Stimulated activated CD8-positive, alpha-beta memory T cell treated with anti-CD3 and anti-CD28 coated beads, Interleukin-4, amount 100 ng/mL, for 4 hours (primary cell): Measurements from ENCODE around the gene ZFP92.
"Not testable (repeated sequence)": the region's sequence is repeated elsewhere in the genome, so short reads cannot be mapped to it uniquely, and the experiment has no call there.

Source experiments
- DNase-seq, 2 donors: peaks; one replicate each; pipeline ENCODE4 v3.0.0-alpha.2; 2020; ENCODE audit warnings: low read depth in 2 of 2, low spot score in 1 of 2

ZFP92 gene

DNA sequence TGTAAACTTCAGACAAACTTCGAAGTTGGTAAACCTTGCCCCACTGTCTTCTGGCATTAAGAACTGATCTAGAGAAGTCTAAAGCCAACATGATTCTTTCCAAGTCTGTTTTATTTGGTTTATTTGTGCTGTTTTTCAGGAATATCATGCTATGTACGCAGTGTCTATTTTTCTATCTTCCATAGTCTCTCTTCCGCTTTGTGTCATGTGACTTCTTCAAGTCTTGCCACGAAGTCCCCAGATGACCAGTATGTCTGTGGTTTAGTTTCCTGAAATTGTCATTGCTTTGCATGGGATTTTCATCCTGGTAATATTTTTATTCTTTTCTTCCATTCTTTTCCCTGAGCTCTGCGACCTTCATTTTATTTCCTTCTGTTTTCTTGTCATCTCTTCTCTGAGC is 25.2 kb upstream of the ZFP92 start:
- no peak for DNase-seq

GRCh38 chrX:153387345-153387744 is 23.9 kb upstream of the ZFP92 start:
- no peak for DNase-seq

DNA sequence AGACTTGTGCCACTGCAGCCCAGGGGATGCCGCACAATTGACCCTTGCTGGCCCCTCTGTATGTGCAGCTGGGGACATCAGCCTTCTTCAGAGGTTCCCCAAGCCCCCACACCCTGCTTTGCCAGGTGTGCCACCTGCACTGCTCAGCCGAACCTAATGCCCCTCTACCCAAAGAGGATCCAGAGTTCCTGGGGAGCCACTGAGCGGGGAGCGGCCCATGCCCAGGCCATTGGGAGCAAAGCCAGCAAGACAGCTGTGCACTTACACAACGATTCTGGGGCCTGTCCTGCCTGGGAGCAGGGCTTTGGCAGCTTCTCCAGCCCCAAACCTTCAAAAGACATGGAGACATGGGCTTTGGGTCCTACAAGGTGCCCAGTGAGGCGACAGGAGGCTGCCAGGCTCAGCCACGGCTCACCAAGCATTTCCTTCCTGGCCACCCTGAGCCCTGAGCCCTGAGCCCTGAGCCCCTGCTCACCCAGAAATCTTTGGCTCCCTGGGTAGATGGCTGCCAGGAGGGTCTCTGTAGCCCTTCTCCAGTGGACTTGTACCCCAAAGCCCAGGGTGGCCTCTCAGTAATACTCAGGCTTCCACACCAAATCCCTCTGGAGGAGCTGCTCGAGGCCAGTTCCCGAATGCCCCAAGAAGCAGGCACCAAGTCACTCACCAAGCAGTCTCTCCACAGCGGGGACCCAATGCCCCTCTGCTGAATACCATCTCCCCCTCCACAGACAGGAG is 23.1 kb upstream of the ZFP92 start:
- no peak for DNase-seq

GRCh38 chrX:153388722-153389459 is 22.4 kb upstream of the ZFP92 start:
- no peak for DNase-seq

DNA sequence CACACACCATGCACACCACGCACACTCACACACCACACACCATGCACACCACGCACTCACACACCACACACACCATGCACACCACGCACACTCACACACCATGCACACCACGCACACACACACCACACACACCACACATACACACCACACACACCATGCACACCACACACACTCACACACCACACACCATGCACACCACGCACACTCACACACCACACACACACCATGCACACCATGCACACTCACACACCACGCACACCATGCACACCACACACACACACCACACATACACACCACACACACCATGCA is 21.9 kb upstream of the ZFP92 start:
- not testable (repeated sequence) for DNase-seq

GRCh38 chrX:153392642-153393321 is 18.5 kb upstream of the ZFP92 start:
- no peak for DNase-seq

GRCh38 chrX:153394612-153395011 is 16.7 kb upstream of the ZFP92 start:
- no peak for DNase-seq

- DNase-seq = no peak
These were observed 15.5 kb upstream of the ZFP92 start for GRCh38 chrX:153395613-153396319.

DNA sequence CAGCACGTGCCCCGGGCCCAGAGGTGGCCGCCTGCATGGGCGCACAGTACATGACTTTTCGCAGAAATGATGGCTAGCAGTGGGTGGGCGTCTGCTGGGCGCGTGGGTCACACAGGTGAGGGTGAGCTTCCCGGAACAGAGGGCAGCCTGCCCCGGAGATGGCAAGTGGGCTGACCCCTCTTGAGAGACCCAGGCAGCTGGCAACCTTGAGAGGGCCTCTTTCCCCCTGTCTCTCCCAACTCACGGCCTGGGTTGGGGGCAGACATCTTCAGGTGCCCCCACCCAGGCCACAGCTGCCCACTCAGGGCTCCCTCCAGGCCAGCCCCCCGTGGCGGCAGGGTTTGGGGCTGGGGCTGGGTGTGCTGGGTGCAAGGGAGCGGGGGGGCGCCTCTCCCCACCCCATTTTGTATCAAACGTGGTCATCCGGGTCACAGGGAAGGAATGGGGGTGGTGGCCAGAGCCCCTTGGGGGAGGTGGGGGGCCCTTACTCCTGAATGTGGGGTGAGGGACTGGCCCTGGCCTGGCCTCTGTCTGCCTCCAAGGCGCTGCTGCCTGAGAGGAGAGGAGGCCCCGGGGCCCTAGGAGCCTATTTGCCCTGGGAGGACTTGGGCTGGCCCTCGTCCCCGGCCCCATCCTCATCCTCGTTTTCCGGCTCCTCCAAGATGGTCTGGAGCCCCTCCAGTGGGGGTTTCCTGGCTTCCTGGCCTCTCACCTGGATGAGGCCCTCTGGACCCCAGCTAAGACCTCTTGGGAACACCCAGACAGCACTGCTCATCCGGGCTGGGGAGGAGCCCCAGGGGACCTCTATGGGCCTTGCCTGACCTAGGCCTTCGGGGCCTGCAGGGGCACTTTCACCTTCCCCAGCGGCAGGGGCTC is 14.7 kb upstream of the ZFP92 start:
- DNase-seq = no peak

- DNase-seq = no peak
These were observed 13.9 kb upstream of the ZFP92 start for GRCh38 chrX:153397256-153397960.

GRCh38 chrX:153398275-153398960 is 12.9 kb upstream of the ZFP92 start:
- DNase-seq = no peak

GRCh38 chrX:153400146-153401132 is 10.8 kb upstream of the ZFP92 start:
- DNase-seq = no peak

DNA sequence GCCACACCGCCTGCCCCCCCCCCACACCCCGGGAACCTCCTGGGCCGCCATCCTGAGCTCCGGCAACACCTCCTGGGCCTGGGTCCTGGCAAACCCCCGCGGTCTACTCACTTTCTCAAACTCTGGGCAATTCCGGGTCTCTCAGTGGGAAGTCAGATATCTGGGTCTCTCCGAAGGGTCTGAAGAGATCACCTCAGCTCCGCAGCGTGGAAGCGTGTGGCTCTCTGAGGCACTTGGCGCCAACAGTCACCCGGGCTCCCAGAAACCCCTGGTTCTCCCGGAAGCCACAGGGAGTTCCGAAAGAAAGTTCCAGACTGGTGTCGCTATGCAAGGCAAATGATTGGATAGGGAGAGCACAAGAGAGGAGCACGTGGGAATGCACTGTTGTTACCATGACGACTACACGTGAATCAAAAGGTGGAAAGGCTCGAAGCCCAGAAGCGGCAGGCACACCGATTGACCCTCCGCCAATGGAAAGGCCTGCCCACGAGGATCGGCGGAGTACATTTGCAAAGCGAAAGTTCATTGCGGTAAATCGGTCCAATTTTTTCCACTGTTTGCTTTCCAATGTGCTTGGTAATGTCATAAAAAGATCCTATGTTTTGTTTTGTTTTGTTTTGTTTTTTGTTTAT is 10.0 kb upstream of the ZFP92 start, which contains the start of gene PNMA6E:
TSS of gene PNMA6E (minus strand) at position 218 of the 632 bp plus-strand sequence. CDS start 2,501 bp downstream, outside the sequence.
- DNase-seq = no peak

DNA sequence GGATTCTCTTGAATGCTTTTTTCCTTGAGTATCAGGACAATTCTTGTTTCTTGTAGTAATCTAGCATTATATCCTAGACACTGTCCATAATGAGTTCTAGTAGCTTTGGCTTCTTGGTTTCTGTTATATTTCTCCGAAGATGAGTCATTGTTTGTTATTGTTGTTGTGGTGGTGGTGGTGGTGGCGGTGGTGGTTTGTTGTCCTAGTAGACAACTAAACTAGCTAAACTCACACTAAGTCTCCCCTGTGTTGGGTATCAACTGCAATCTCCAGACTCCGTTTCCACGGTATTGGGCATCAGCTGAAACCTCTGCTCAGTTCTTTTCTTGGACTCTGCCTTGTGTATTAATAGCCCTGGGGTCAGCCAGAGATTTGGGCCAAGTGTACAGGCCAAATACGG is 6.9 kb upstream of the ZFP92 start:
- not testable (repeated sequence) for DNase-seq

DNA sequence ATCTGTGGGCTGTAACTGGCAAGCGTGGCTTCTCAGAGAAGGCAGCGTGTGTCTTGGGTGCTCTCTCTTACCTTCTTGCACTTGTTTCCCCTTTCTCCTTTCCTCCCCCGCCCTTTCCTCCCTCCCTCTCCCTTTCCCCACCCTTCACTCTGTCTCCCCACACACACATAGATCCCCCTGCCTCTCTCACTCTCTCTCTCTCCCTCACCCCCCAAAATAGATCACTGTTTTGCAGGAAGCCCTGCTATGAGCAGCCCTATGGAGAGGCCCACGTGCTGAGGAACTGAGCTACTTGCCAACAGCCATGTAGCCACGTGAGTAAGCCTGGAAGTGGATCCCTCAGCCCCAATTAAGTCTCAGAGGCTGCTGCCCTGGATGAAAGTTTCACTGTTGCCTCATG is 5.8 kb upstream of the ZFP92 start:
- no peak for DNase-seq

DNA sequence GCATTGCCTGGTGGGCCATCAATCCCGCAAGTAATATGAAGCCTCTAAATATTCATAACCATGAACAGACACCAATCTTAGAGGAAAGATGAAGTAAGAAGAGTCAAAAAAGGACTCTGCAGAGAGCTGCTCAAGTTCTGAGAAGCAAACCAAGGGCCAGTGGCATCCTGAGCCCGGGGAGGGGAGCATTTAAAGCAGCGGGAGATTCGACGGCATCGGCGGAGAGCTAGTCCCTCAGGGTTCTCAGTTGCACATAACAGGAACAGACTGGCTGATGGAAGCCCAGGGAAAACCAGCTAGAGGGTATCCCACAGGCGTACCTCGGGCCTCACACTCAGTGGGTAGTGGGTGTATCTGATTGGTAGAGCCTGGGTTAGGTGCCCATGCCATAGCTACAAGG is 5.3 kb upstream of the ZFP92 start:
- no peak for DNase-seq

GRCh38 chrX:153406903-153407302 is 4.4 kb upstream of the ZFP92 start:
- DNase-seq = no peak

DNA sequence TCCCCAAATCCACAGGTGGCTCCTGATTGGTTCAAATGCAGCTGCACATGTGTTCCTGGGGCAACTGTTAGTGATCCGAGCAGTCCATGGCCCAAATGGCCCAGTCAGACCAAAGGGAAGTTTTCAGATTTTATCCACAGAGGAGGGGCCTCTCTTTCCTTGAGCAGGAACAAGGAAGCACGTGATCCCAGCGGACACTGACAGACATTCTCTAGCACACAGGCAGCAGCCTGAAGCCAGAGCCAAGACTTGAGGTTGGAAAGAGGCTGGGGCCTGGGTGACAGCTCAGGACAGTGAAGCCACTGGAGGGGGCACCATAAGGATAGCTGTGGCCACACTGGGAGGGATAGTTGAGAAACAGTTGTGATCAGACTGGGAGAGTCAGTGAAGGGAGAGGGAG is 3.5 kb upstream of the ZFP92 start:
- DNase-seq = no peak
